AG04450 (cell line): ENCODE results near the gene ANAPC13. TPM values are rescaled to one million over a fixed set of nuclear protein-coding genes. Genes with fewer than 3 reads are reported as not detected.

Experiments used
- CTCF ChIA-PET: fragments of 300-600, 350-600 bp; formaldehyde crosslinking; extraction: SDS; loops from one replicate; lab custom pipeline; 2022; ENCODE audit warnings: antibody characterized with exemption, inconsistent platforms; lab: Charles Lee
- POLR2A ChIA-PET: fragments of 350-600 bp; formaldehyde crosslinking; extraction: SDS; loops from one replicate; lab custom pipeline; 2021; ENCODE audit warnings: antibody characterized with exemption, inconsistent platforms; lab: Yijun Ruan, JAX
- DNase-seq: peaks from one replicate; pipeline ENCODE4 v3.0.0-alpha.2; 2011; ENCODE audit warnings: low read depth, low spot score
- H3K27ac ChIP-seq: one replicate; pipeline ENCODE4 v1.5.1; 2012; ENCODE audit warnings: low read depth, low read length, control low read depth
- H3K27me3 ChIP-seq: one replicate; pipeline ENCODE4 v1.6.0; 2012; ENCODE audit warnings: low read length; ENCODE audit not compliant: control insufficient read depth, insufficient read depth
- H3K4me3 ChIP-seq: 2 replicates; pipeline ENCODE4 v1.5.1; 2011; ENCODE audit warnings: mild to moderate bottlenecking, low read depth, low read length, control low read depth
- H3K9me3 ChIP-seq: 2 replicates; pipeline ENCODE4 v1.5.1; 2012; ENCODE audit warnings: low read length; ENCODE audit not compliant: control insufficient read depth, insufficient read depth
- CTCF ChIP-seq: IDR thresholded peaks from 2 replicates; pipeline ENCODE4 v1.5.1; 2011; ENCODE audit warnings: low read depth, low read length, control low read depth, inconsistent platforms
- polyA plus RNA-seq: library from polyadenylated mRNA; depleted of rRNA; stranded (reverse); fragments of >200 nt; gene quantifications from 2 replicates; pipeline ENCODE4 v1.2.3, GENCODE V29; 2011

ANAPC13 gene
- polyA plus RNA-seq, 1 experiment, result 176 TPM

- no peak overlapping the region for H3K4me3 ChIP-seq
- POLR2A ChIA-PET, result no interaction called here
- H3K27me3 ChIP-seq, result no peaks in the 10 kb centered on the region
- DNase-seq, result no peak
- H3K27ac ChIP-seq, result no peak overlapping the region
- CTCF ChIA-PET, result interaction anchor here (2.3 kb wide), 1 partner anchor 139 kb away, joined by 11 read pairs; no protein-coding TSS in a partner anchor
- no peak for TF ChIP-seq CTCF
- no peaks in the 10 kb centered on the region for H3K9me3 ChIP-seq
Observed at GRCh38 chr3:134447351-134447750, 38.4 kb downstream of the ANAPC13 start.

- no peak for TF ChIP-seq CTCF
- ChIA-PET POLR2A (interaction anchor here (1.0 to 1.1 kb wide), 3 partner anchors 72 to 83 kb away, joined by 3 to 5 read pairs (median 4); partner anchors contain the start of gene AMOTL2), CTCF (interaction anchor here (1.1 to 2.3 kb wide), 3 partner anchors 10 to 138 kb away, joined by 3 to 13 read pairs (median 11); no protein-coding TSS in a partner anchor)
- no peaks in the 10 kb centered on the region for H3K27me3 ChIP-seq
- H3K9me3 ChIP-seq, result no peaks in the 10 kb centered on the region
- peak overlapping the region; percentile 21 for H3K27ac ChIP-seq
- DNase-seq, result no peak
- no peak overlapping the region for H3K4me3 ChIP-seq
Observed at GRCh38 chr3:134446800-134447199, 39.0 kb downstream of the ANAPC13 start.

- ChIA-PET CTCF (interaction anchor here (1.1 to 2.3 kb wide), 4 partner anchors 9 to 137 kb away, joined by 3 to 13 read pairs (median 7); no protein-coding TSS in a partner anchor), POLR2A (interaction anchor here (0.6 to 1.3 kb wide), 5 partner anchors 16 to 81 kb away, joined by 3 to 5 read pairs (median 4); no protein-coding TSS in a partner anchor)
- H3K9me3 ChIP-seq, result no peaks in the 10 kb centered on the region
- H3K27ac ChIP-seq, result no peak overlapping the region
- no peak for DNase-seq
- no peak for TF ChIP-seq CTCF
- H3K4me3 ChIP-seq, result no peak overlapping the region
- H3K27me3 ChIP-seq, result no peaks in the 10 kb centered on the region
Observed at GRCh38 chr3:134445636-134446035, 40.1 kb downstream of the ANAPC13 start.

GRCh38 chr3:134445095-134445494, 40.7 kb downstream of the ANAPC13 start:
- no peak for TF ChIP-seq CTCF
- no peaks in the 10 kb centered on the region for H3K27me3 ChIP-seq
- no peaks in the 10 kb centered on the region for H3K9me3 ChIP-seq
- POLR2A ChIA-PET, result interaction anchor here (1.0 to 1.3 kb wide), 2 partner anchors 17 to 70 kb away, joined by 3 to 4 read pairs; no protein-coding TSS in a partner anchor
- no peak overlapping the region for H3K4me3 ChIP-seq
- no peak for DNase-seq
- H3K27ac ChIP-seq, result no peak overlapping the region
- CTCF ChIA-PET, result interaction anchor here (0.6 to 2.3 kb wide), 3 partner anchors 30 to 262 kb away, joined by 4 to 13 read pairs (median 11); no protein-coding TSS in a partner anchor

GRCh38 chr3:134441821-134442220, 44.0 kb downstream of the ANAPC13 start:
- no peak for DNase-seq
- no peaks in the 10 kb centered on the region for H3K27me3 ChIP-seq
- no peak for TF ChIP-seq CTCF

More at GRCh38 chr3:134441821-134442220, 44.0 kb downstream of the ANAPC13 start:
- ChIA-PET POLR2A (interaction anchor here (1.0 kb wide), 1 partner anchor 15 kb away, joined by 3 read pairs; no protein-coding TSS in a partner anchor), CTCF (interaction anchor here (1.6 kb wide), 1 partner anchor 229 kb away, joined by 4 read pairs; no protein-coding TSS in a partner anchor)
- Histone ChIP-seq H3K27ac (no peak overlapping the region), H3K4me3 (no peak overlapping the region), H3K9me3 (no peaks in the 10 kb centered on the region)
